Measurements from ENCODE around the gene JUNB.
A peak's percentile ranks its signal among the peaks of the same experiment; 100 is the strongest.
"Not testable (repeated sequence)": the region's sequence is repeated elsewhere in the genome, so short reads cannot be mapped to it uniquely, and the experiment has no call there.

Gene JUNB

DNA sequence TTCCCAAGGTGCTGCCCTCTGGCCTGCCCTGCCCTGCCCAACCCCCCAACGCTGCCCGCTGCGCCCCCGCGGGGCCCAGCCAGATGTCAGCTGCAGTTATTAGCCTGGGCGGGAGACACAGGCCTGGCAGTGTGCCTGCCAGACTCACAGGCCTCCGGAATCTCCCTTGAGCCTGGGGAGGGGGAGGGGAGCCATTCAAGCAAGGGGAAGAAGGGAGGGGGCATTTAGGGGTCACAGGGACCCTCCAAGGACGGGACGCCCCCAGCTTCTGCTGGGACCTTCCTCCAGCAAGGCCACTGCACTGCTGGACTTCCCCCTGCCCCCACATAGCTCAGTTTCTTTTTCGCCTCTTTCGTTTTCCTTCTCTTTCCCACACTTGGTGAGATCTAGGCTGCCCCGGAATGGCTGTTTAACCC is 2.6 kb upstream of the JUNB start:
- DNase-seq (ENCODE audit: low read depth in 2 of 2, low spot score in 1 of 2): no peak

DNA sequence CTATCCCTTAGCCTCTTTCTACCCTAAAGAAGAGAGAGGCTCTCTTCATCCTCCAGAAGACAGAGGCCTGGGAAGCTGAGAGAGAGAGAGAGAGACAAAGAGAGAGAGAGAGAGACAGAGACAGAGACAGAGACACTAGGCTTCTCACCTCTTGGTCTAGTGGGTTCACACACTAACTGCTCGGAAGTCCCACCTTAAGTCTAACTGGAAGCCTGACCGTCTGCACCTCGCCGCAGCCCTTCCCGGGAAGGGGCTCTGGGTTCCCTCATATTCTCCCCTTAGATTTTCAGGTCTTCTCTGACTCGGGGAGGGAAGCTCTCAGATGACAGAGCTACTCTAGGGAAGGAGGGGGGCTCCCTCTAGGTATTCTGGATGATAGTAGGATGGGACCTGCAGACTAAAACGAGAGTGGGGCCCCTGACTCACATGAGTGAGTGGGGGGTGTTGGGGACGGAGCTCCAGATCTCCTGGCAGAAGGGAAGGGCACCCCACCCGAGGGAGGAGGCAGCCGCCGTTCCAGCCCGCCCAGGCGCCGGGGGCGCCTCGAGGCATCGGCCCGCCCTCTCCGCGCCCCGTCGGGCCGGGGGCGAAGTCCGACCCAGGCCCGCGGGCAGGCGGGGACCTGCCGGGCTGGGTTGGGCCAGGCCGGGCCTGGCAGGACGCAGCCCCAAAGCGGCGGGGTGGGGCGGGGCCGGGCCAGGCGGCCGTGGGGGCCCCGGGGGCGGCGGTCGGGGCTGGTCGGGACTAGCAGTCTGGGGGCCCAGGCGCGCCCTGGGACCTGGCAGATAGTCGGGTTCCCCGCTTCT is 2.0 kb upstream of the JUNB start:
- DNase-seq (ENCODE audit: low read depth in 2 of 2, low spot score in 1 of 2): no peak

DNA sequence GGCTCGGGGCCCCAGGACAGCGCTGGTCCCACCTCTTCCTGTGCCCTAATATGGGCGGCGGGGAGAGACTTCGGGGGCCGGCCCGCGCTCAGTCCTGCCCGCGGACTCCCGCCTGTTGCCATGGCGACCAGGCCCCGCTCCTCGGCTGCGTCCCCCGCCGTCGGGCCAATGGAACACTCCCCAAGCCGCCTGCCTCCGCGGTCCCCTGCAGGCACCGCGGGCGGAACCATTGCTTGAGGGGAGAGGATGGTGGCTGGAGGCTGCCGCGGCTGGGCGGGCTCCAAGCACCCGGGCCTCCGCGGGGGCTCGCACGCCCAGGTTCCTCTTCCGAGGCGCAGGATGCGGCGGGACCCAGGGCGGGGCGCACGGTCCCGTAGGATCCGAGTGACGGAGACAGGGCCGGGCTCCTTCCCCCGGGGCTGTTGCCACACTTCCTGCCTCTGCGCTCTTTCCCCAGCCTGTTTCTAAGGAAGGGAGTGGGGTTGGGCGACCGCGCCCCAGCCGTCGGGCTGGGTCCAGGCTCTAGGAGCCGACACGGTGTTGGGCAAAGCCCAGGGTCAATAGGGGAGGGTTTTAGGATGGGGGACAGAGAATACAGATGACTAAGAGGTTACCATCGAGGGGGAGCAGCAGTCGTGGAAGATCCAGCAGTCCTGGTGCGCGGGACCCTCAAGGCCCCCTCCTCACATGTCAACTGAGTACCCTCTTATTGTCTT is 1.2 kb upstream of the JUNB start:
- DNase-seq (ENCODE audit: low read depth in 2 of 2, low spot score in 1 of 2): peak in 1 of 2 donors; percentile 86

DNA sequence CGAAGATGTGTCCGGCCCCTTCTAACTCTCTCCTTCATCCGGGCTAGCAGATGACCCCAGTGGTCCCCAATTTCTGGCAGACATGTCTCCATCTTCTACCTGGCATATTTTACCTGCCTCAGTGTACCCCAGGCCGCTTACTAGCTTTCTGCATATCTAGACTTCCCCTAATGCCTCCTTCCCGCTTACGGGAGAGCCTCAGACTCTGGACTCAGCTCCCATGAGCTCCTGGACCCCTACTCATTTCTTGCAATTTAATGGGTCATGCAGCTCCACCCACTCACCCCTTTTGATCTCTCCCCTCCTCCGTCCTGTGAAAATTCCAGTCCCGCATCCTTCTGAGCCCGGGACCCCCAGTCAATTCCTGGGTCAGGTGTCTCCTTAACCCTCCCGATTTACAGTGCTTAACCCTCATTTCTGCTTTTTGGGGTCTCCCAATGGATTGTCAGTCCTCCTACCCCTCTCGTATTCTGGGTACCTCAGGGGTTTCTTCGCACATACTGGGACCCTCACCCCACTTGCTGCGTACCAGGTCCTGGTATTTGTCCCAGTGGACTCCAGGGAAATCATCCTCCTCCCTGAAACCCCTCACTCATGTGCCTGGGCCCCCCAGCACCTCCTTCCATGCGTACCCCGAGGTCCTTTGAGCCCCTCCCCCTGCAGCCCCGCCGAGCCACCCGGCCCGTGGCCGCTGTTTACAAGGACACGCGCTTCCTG is 500 bp upstream of the JUNB start:
- DNase-seq (ENCODE audit: low read depth in 2 of 2, low spot score in 1 of 2): no peak

DNA sequence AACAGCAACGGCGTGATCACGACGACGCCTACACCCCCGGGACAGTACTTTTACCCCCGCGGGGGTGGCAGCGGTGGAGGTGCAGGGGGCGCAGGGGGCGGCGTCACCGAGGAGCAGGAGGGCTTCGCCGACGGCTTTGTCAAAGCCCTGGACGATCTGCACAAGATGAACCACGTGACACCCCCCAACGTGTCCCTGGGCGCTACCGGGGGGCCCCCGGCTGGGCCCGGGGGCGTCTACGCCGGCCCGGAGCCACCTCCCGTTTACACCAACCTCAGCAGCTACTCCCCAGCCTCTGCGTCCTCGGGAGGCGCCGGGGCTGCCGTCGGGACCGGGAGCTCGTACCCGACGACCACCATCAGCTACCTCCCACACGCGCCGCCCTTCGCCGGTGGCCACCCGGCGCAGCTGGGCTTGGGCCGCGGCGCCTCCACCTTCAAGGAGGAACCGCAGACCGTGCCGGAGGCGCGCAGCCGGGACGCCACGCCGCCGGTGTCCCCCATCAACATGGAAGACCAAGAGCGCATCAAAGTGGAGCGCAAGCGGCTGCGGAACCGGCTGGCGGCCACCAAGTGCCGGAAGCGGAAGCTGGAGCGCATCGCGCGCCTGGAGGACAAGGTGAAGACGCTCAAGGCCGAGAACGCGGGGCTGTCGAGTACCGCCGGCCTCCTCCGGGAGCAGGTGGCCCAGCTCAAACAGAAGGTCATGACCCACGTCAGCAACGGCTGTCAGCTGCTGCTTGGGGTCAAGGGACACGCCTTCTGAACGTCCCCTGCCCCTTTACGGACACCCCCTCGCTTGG is 966 bp downstream of the JUNB start:
- DNase-seq (ENCODE audit: low read depth in 2 of 2, low spot score in 1 of 2): peak in 1 of 2 donors; percentile 76

DNA sequence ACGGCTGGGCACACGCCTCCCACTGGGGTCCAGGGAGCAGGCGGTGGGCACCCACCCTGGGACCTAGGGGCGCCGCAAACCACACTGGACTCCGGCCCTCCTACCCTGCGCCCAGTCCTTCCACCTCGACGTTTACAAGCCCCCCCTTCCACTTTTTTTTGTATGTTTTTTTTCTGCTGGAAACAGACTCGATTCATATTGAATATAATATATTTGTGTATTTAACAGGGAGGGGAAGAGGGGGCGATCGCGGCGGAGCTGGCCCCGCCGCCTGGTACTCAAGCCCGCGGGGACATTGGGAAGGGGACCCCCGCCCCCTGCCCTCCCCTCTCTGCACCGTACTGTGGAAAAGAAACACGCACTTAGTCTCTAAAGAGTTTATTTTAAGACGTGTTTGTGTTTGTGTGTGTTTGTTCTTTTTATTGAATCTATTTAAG is 1.6 kb downstream of the JUNB start:
- DNase-seq (ENCODE audit: low read depth in 2 of 2, low spot score in 1 of 2): no peak

DNA sequence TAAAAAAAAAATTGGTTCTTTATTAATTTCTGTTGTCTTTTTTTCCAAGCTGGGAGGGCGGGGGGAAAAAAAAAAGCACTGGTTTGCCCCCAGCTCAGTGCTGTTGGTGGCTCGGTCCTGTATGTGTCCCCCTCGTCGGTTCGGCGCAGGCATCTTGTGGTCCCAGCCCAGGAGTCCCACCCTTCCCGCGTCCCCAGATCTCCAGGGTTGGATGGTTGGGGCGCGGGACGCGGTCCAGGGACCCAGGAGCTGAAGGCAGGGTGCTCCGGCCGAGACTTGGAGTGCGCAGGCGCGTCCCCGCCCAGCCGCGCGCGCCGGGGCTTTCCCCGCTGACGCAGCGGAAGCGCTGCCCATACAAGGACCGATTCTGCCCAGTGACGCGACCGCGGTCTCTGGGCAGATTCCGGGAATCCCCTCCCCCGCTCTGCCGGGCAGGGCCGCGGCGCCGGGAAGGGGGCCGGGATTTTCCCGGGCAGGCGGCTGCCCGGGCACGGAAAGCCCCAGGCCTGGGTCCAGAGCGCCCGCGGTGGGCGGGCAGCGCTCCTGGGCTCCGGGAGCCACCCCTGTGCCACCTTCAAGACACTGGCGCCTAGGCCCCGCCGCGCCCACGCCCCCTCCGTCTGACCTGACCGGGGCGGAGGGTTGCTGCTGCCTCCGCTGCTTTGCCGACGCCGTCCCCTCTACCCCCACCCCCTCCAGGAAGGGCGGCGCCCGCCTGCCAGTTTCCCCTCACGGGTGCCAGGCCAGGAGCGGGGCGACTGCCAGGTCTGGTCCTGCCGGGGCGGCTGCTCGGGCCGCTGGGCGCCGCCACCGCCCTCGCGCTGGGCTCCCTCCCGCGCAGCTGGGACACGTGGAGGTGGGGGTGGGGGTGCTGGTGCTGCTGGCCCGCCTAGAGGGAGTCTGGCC is 2.3 kb downstream of the JUNB start:
- DNase-seq (ENCODE audit: low read depth in 2 of 2, low spot score in 1 of 2): peak; percentile 81 to 92

DNA sequence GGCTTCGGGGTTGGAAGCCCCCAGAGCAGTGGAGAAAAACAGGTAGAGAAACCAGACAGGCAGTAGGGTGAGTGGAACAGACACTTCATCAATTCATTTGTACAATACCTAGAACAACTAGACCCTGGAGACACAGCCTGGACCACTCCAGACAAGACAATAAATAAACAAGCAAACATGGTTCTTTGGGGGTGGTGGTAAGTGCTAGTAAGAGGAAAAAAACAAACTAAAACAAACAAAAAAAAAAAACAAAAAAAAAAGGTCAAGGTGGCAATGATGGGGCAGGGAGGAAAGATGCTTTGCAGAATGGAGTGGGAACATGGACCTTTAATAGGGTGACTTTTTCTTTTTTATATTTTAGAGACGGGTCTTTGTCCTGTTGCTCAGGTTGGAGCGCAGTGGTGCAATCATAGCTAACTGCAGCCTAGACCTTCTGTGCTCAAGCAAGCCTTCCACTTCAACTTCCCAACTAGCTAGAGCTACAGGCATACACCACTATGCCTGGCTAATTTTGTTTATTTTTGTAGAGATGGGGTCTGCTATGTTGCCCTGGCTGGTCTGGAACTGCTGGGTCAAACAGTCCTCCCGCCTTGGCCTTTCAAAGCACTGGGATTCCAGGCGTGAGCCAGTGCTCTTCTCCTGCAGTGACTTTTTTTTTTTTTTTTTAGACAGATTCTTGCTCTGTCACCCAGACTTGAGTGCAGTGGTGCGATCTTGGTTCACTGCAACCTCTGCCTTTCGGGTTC is 3.1 kb downstream of the JUNB start:
- no peak for DNase-seq (ENCODE audit: low read depth in 2 of 2, low spot score in 1 of 2)

DNA sequence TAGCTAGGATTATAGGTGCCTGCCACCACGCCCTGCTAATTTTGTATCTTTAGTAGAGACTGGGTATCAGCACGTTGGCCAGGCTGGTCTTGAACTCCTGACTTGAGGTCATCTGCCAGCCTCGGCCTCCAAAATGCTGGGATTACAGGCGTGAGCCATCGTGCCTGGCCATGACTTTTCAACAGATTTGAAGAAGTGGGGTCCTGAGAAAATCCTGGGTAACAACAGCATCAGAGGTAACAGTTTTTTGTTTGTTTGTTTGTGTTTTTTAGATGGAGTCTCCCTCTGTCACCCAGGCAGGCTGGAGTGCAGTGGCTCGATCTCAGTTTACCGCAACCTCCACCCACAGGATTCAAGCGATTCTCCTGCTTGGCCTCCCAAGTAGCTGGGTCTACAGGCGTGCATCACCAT is 3.7 kb downstream of the JUNB start:
- no peak for DNase-seq (ENCODE audit: low read depth in 2 of 2, low spot score in 1 of 2)

DNA sequence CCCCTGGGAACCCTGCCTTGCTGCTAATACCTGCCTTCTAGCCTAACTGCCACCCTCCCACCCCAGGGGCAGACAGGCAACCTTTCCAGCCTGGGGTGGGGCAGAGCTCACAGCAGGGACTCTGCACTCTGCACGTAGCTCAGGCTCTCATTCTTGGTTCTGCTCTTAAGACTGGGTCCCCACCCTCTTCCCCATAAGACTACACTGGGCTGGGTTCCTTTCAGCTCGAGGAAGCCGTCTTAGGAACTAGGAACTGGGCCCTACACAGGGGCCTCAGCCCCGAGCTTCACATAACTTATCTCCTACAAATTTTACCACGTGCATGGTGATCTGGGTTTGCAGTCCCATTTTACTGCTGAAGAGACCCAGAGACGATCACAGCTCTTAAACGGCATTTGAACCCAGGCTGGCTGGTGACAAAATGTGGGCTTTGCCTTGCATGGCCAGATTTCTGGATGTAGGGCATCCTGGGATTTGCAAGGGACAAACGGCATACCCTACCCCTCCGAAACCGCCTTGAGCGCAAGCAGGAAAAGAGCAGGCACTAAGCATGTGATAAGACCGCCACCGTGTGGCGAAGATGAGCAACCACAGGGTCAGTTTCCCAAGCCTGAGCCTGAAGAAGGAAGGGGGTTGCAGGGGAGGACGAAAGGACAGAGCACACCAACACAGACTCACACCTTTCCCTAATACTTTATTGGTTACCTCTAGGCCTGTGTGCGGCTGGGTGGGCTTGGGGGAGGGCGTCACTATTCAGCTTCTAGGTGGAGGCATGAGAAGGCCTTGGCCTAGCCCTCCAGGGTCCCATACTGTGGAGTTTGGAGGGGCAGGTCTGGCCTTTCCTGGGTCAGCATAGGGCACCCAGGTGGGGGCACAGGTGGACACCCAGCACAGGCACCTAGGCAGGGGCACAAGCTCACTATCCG is 5.1 kb downstream of the JUNB start:
- DNase-seq (ENCODE audit: low read depth in 2 of 2, low spot score in 1 of 2): no peak

DNA sequence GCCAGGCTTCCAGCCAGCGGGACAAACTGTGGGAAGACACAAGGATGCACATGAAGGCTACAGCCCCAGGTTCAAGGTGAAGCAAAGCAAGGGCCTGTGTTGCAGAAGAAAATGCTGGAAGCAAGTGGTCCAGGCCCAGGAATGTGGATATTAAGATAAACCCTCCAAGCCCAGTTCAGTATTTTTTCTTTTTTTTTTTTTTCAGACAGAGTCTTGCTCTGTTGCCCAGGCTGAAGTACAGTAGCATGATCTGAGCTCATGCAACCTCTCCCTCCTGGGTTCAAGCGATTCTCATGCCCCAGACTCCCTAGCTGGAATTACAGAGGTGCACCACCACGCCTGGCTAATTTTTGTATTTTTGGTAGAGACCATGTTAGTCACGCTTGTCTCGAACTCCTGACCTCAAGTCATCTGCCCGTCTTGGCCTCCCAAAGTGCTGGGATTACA is 5.9 kb downstream of the JUNB start:
- no peak for DNase-seq (ENCODE audit: low read depth in 2 of 2, low spot score in 1 of 2)

DNA sequence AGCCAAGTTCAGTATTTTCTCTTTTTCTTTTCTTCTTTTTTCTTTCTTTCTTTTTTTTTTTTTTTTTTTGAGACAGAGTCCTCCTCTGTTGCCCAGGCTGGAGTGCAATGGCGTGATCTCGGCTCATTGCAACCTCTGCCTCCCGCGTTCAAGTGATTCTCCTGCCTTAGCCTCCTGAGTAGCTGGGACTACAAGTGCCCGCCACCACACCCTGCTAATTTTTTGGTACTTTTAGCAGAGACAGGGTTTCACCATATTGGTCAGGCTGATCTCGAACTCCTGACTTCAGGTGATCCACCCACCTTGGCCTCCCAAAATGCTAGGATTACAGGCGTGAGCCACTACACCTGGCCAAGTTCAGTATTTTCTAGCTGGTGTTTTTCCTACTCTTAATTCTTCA is 6.3 kb downstream of the JUNB start:
- not testable (repeated sequence) for DNase-seq (ENCODE audit: low read depth in 2 of 2, low spot score in 1 of 2)

DNA sequence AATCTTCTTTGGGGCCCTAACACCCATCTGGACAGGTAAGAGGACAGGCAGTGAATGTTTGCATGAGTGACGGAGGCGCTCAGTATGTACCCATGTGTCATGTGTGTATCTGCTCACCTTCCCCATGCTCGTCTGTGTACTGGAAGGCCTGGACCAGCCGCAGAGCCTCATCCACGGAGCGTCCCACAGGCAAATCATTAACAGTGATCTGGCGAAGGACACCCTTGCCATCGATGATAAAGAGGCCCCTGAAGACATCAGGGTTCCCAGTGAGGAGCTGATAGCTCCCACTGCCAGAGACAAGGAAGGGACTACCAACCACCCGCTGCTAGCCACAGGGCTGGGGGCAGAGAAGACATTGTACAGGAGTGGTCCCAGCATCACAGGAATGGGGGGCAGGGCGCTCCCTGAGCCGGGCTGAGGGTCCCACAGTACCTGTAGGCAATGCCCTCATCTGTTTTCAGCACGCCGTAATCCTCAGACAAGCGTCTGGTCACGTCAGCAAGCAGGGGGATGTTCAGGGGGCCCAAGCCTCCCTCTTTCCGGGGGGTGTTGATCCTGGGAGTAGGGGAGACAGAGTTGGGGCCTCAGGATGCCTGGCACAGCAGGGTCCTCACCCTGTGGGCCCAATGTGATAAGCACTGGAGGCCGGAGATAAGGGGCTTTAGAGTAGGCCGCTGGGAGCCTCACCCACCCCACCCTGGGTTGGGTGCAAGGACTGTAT is 8.6 kb downstream of the JUNB start:
- no peak for DNase-seq (ENCODE audit: low read depth in 2 of 2, low spot score in 1 of 2)

DNA sequence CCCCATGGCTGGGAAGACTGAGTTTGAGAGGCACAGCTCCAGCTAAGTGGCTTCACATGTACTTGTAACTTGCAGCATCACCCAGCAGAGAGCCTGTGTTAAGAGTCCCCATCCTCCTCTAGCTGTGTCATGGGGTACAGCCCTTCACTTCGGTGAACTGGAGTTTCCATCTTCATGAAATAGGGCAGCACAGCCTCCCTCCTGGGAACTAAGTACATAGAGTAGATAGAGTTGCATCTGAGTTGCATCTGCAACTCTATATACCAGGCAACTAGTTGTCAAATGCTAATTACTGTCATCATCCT is 9.1 kb downstream of the JUNB start:
- DNase-seq (ENCODE audit: low read depth in 2 of 2, low spot score in 1 of 2): no peak

DNA sequence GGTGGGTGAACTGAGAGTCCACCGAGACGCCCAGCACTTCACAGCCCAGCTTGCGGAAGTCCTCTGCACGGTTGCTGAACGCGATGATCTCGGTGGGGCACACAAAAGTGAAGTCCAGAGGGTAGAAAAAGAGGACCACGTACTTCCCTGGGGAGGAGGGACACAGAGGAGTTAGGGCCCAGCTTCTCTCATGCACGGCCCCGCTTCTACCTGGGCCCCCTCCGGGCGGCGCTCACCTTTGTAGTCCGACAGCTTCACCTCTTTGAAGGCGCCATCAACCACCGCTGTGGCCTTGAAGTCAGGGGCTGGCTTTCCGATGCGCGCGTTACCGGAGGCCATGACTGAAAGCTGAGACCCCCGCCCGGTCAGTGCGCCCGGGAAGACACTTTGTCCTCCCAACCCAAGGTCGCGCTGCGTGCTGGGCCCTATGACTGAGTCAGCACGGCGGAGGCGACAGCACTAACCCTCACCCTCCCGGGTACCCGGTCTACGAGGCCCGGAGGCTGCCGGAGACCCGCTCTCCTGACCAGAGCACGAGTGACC is 9.7 kb downstream of the JUNB start:
- DNase-seq (ENCODE audit: low read depth in 2 of 2, low spot score in 1 of 2): no peak

DNA sequence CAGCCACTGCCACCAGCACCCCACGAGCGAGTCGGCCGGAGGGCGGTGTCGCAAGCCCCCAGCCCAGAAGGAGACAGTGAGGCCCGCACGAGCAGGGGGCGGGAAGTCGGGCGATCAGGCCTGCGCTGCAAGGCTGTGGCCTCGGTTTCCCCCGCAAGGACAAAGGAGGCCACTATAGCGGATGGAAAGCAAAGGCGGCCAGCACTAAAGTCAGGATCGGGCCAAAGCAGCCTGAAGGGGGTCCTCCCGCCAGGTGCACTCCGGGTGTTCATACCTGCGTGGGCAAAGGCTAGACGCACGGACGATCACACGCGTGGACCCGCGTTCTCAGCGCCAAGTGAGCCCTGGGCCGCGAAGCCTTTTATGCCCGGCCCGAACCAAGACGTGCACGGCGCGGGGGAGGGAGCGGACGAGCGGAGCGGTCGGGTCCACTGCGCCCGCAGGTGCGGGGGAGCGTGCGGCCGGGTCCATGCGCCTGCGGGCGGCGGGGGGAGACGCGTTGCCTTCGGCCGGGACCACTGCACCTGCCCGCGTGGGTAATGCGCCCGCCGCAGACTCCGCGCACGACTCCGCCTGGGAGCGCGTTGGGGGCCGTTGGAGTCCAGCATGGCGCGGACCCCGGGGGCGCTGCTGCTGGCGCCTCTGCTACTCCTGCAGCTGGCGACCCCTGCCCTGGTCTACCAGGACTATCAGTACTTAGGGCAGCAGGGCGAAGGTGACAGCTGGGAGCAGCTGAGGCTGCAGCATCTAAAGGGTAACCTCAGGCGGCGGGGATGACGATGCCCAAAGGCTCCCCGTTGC is 10.4 kb downstream of the JUNB start, which contains the start of the genes PRDX2 and THSD8:
PRDX2 (minus strand) TSS at position 335 of the 801 bp plus-strand sequence. CDS start 539 bp downstream, outside the sequence.
THSD8 (plus strand) TSS at position 604 of the 801 bp plus-strand sequence; CDS start at position 607, 3 bp downstream.
- DNase-seq (ENCODE audit: low read depth in 2 of 2, low spot score in 1 of 2): no peak
